Renal cortical epithelial cell (primary cell): Measurements from ENCODE around the gene KCNC3. TPM values are rescaled to one million over a fixed set of nuclear protein-coding genes. Genes with fewer than 3 reads are reported as not detected.
A peak's percentile ranks its signal among the peaks of the same experiment; 100 is the strongest.

ENCODE experiments used
- DNase-seq: peaks from one replicate; pipeline ENCODE4 v3.0.0-alpha.2; 2011; ENCODE audit warnings: low read depth
- total RNA-seq: library from RNA; depleted of rRNA; stranded (reverse); fragments of >200 nt; gene quantifications from 2 replicates; pipeline ENCODE4 v1.2.3, GENCODE V29; 2014

The KCNC3 gene
- total RNA-seq, 1 donor from 2014 or later, result 6.5 TPM

- DNase-seq, result no peak
These were observed 18.3 kb downstream of the KCNC3 start for GRCh38 chr19:50310759-50311465.

GRCh38 chr19:50309396-50310125 is 19.6 kb downstream of the KCNC3 start:
- no peak for DNase-seq

GRCh38 chr19:50308991-50309390 is 20.2 kb downstream of the KCNC3 start:
- no peak for DNase-seq

GRCh38 chr19:50303558-50303957 is 25.6 kb downstream of the KCNC3 start:
- DNase-seq, result no peak

GRCh38 chr19:50301607-50301971 is 27.6 kb downstream of the KCNC3 start:
- no peak for DNase-seq

GRCh38 chr19:50300814-50301606 is 28.2 kb downstream of the KCNC3 start:
- DNase-seq, result peak; percentile 80

- no peak for DNase-seq
These were observed 29.1 kb downstream of the KCNC3 start for GRCh38 chr19:50300051-50300450.

- DNase-seq, result no peak
These were observed 35.7 kb downstream of the KCNC3 start for GRCh38 chr19:50293263-50294004.

- no peak for DNase-seq
These were observed 36.9 kb downstream of the KCNC3 start for GRCh38 chr19:50292216-50292827.

GRCh38 chr19:50290775-50291174 is 38.4 kb downstream of the KCNC3 start:
- no peak for DNase-seq

- DNase-seq, result no peak
These were observed 39.2 kb downstream of the KCNC3 start for GRCh38 chr19:50290011-50290410.

- DNase-seq, result no peak
These were observed 40.2 kb downstream of the KCNC3 start for GRCh38 chr19:50288954-50289353.

GRCh38 chr19:50287331-50287730 is 41.8 kb downstream of the KCNC3 start:
- no peak for DNase-seq

- DNase-seq, result no peak
These were observed 42.7 kb downstream of the KCNC3 start for GRCh38 chr19:50286443-50286842.

GRCh38 chr19:50285833-50286232 is 43.3 kb downstream of the KCNC3 start:
- no peak for DNase-seq

- no peak for DNase-seq
These were observed 47.7 kb downstream of the KCNC3 start for GRCh38 chr19:50281491-50281890.

GRCh38 chr19:50280983-50281382 is 48.2 kb downstream of the KCNC3 start:
- no peak for DNase-seq

GRCh38 chr19:50280074-50280473 is 49.1 kb downstream of the KCNC3 start:
- DNase-seq, result no peak

- DNase-seq, result no peak
These were observed 51.1 kb downstream of the KCNC3 start for GRCh38 chr19:50277966-50278580.

- no peak for DNase-seq
These were observed 52.7 kb downstream of the KCNC3 start for GRCh38 chr19:50276370-50277063.
